Endodermal cell (in vitro differentiated cells): ENCODE data around the gene TMEM174. TPM values are rescaled to one million over a fixed set of nuclear protein-coding genes. Genes with fewer than 3 reads are reported as not detected.
A peak's percentile ranks its signal among the peaks of the same experiment; 100 is the strongest.

Experiments used
- DNase-seq: peaks from one replicate; pipeline ENCODE4 v3.0.0-alpha.2; 2017
- H3K27ac ChIP-seq: 2 replicates; pipeline ENCODE4 v1.5.1; 2013; ENCODE audit warnings: mild to moderate bottlenecking, low read depth, low read length, moderate library complexity
- H3K27me3 ChIP-seq: 2 replicates; pipeline ENCODE4 v1.6.1; 2013; ENCODE audit warnings: mild to moderate bottlenecking, low read length, moderate library complexity; ENCODE audit not compliant: insufficient read depth, control insufficient read depth, poor library complexity, severe bottlenecking
- H3K36me3 ChIP-seq: 2 replicates; pipeline ENCODE4 v1.7.0; 2013; ENCODE audit warnings: mild to moderate bottlenecking, low read length, moderate library complexity; ENCODE audit not compliant: control insufficient read depth, insufficient read depth
- H3K4me1 ChIP-seq: one replicate; pipeline ENCODE4 v1.7.0; 2013; ENCODE audit warnings: low read length; ENCODE audit not compliant: control insufficient read depth, insufficient read depth
- H3K4me3 ChIP-seq: 2 replicates; pipeline ENCODE4 v1.5.1; 2013; ENCODE audit warnings: mild to moderate bottlenecking, low read length, moderate library complexity
- H3K9ac ChIP-seq: 2 replicates; pipeline ENCODE4 v1.6.1; 2013; ENCODE audit warnings: mild to moderate bottlenecking, low read length, moderate library complexity; ENCODE audit not compliant: poor library complexity, severe bottlenecking; ENCODE audit errors: extremely low read depth
- H3K9me3 ChIP-seq: 2 replicates; pipeline ENCODE4 v1.6.1; 2013; ENCODE audit warnings: mild to moderate bottlenecking, low read length, moderate library complexity; ENCODE audit not compliant: control insufficient read depth
- H3K27ac Mint-ChIP-seq: 2 replicates; pipeline ENCODE4 v1.8.0; 2020; ENCODE audit warnings: mixed read lengths
- H3K27me3 Mint-ChIP-seq: 2 replicates; pipeline ENCODE4 v1.8.0; 2021; ENCODE audit warnings: mild to moderate bottlenecking, mixed read lengths; ENCODE audit not compliant: insufficient read depth
- H3K36me3 Mint-ChIP-seq: 2 replicates; pipeline ENCODE4 v1.8.0; 2020; ENCODE audit warnings: low read depth, mixed read lengths
- H3K4me1 Mint-ChIP-seq: 2 replicates; pipeline ENCODE4 v1.8.0; 2020; ENCODE audit warnings: mixed read lengths
- H3K4me3 Mint-ChIP-seq: 2 replicates; pipeline ENCODE4 v1.8.0; 2020; ENCODE audit warnings: mild to moderate bottlenecking, moderate library complexity, mixed read lengths
- H3K9me3 Mint-ChIP-seq: 2 replicates; pipeline ENCODE4 v1.8.0; 2020; ENCODE audit warnings: mild to moderate bottlenecking, mixed read lengths
- WGBS, 2 experiments: methylation state at CpG; one replicate each; pipeline versions ENCODE4 v1.1.5 to v1.1.7; 2013; ENCODE audit warnings: missing lambda C conversion rate in 2 of 2, mixed read lengths in 1 of 2; ENCODE audit not compliant: insufficient coverage in 1 of 2, insufficient read length in 1 of 2; 5-methylcytosine and 5-hydroxymethylcytosine counted together
- total RNA-seq, 2 donors: library from RNA; stranded (reverse); fragmentation: NEBNext Ultra II Directional in 1 of 2; extraction: Animal tissue kit (Norgen Biotek cat#: 25700) in 1 of 2; gene quantifications; 2 replicates in 1 of 2; 3 replicates in 1 of 2; pipeline ENCODE4 v1.2.1, GENCODE V29; 2021
- TF ChIP-seq, protein P1 (sequence below): fragments of 200-600 bp; sonication (generic); conservative IDR thresholded peaks from 2 replicates; pipeline ENCODE4 v1.5.0; 2021; ENCODE audit warnings: antibody characterized with exemption, mild to moderate bottlenecking

The TMEM174 gene
- total RNA-seq, 2 donors from 2014 or later = not detected

DNA sequence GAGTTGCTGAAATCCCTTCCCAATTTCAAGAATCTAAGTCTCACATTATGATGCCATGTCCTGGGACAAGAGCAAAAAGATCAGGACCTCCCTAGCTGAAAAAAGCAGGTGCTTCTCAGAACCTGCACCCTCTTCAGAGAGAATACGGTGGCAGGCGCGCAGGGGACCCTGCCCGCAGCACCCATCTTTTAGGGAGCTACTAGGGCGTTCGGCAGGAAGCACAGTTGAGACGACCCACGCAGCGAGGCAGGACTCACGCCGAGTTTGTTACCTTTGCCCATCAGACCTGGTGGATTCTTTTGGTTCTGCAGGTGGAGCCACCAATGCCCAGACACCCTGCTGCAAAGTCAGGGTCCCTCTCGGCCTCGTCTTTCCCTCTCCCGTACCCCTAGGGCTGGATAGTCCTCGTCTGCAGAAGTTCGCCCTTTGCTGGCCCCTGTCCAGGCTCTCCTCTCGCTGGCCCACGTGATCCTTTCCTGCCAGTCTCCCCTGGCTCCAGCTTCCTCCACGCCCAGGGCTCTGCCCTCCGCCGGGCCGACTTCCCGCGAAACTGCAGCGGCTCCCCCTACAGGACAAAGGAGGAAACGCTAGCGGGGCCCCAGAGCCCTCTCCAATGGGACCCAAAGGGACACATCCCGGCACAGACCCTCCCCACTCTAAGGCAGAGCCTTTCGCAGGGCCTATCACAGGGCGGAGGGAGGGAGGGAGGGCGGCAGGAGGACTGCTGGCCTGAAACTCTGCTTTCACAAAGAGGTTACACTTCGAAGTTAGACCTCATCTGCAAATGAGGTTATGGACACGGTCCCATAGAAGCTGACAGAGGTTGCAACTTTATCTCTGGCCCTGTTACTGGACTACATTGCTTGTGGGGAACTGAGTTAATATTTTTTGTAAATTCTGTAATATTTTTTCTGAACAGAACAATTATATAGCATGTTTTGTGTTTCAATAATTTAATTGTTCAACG, 28.8 kb downstream of the TMEM174 start:
- H3K9me3 Mint-ChIP-seq = no peaks in the 10 kb centered on the region
- Histone ChIP-seq H3K4me3 (no peak overlapping the region), H3K27ac (no peak overlapping the region), H3K9ac (no peak overlapping the region), H3K4me1 (no peaks in the 10 kb centered on the region), H3K27me3 (peaks cover 37% of the 10 kb centered on the region), H3K36me3 (no peaks in the 10 kb centered on the region), H3K9me3 (no peaks in the 10 kb centered on the region)
- TF ChIP-seq, protein P1, sequence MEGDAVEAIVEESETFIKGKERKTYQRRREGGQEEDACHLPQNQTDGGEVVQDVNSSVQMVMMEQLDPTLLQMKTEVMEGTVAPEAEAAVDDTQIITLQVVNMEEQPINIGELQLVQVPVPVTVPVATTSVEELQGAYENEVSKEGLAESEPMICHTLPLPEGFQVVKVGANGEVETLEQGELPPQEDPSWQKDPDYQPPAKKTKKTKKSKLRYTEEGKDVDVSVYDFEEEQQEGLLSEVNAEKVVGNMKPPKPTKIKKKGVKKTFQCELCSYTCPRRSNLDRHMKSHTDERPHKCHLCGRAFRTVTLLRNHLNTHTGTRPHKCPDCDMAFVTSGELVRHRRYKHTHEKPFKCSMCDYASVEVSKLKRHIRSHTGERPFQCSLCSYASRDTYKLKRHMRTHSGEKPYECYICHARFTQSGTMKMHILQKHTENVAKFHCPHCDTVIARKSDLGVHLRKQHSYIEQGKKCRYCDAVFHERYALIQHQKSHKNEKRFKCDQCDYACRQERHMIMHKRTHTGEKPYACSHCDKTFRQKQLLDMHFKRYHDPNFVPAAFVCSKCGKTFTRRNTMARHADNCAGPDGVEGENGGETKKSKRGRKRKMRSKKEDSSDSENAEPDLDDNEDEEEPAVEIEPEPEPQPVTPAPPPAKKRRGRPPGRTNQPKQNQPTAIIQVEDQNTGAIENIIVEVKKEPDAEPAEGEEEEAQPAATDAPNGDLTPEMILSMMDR = peak; percentile 94
- H3K4me3 Mint-ChIP-seq = peak overlapping the region; percentile 30
- no peaks in the 10 kb centered on the region for H3K4me1 Mint-ChIP-seq
- no peaks in the 10 kb centered on the region for H3K36me3 Mint-ChIP-seq
- peaks cover 59% of the 10 kb centered on the region for H3K27me3 Mint-ChIP-seq
- WGBS, 2 experiments = 47 to 69% methylated on average over 20 to 34 of the region's 34 CpGs
- DNase-seq = peak; percentile 100
- H3K27ac Mint-ChIP-seq = no peak overlapping the region

DNA sequence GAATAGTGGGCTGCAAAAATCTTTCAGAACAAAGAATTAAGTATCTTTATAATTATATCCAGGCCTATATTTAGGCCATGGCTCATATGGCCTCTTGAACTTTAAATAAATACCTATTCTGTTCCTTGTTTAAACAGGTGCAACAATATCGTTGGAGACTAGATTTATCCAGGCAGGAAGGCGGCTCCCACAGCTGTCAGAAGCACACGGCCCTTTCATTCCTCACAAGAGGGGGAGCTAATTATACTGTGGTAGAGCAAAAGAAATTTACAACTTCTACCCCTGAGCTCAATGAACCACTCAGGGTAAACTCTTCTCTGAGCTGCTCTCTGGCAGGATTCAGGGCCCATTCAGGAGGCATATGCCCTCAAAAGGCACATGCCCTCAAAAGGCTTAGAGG, 31.3 kb downstream of the TMEM174 start:
- Histone ChIP-seq H3K27ac (no peak overlapping the region), H3K4me3 (no peak overlapping the region), H3K9ac (no peak overlapping the region), H3K27me3 (peaks cover 37% of the 10 kb centered on the region), H3K36me3 (no peaks in the 10 kb centered on the region), H3K4me1 (no peaks in the 10 kb centered on the region), H3K9me3 (no peaks in the 10 kb centered on the region)
- H3K36me3 Mint-ChIP-seq = no peaks in the 10 kb centered on the region
- H3K4me3 Mint-ChIP-seq = no peak overlapping the region
- H3K4me1 Mint-ChIP-seq = no peaks in the 10 kb centered on the region
- DNase-seq = no peak
- peaks cover 16% of the 10 kb centered on the region for H3K9me3 Mint-ChIP-seq
- WGBS, 2 experiments = 74 to 79% methylated on average over 3 of the region's 3 CpGs
- TF ChIP-seq, protein P1 = no peak
- peaks cover 67% of the 10 kb centered on the region for H3K27me3 Mint-ChIP-seq
- H3K27ac Mint-ChIP-seq = no peak overlapping the region

DNA sequence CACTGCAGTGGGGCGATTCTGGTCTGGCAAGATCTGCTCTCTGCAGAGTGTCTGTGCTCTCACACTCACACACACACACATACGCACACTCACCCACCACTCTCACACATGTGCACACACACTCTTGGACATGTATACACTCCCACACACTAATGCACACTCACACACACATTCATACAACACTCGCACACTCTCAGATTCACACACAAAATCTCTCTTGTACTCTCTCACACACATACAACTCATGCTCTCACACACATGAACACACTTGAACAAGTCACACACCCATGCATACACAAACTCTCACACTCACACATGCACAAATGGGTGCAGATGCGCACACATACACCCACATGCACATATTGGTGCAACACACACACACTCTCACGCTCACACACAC, 31.7 kb downstream of the TMEM174 start:
- 86 to 89% methylated on average over 5 of the region's 5 CpGs for WGBS, 2 experiments
- H3K27me3 ChIP-seq = peaks cover 37% of the 10 kb centered on the region
- no peaks in the 10 kb centered on the region for H3K4me1 ChIP-seq
- Mint-ChIP-seq H3K36me3 (no peaks in the 10 kb centered on the region), H3K27me3 (peaks cover 69% of the 10 kb centered on the region), H3K4me3 (no peak overlapping the region), H3K27ac (no peak overlapping the region), H3K9me3 (peaks cover 19% of the 10 kb centered on the region), H3K4me1 (no peaks in the 10 kb centered on the region)
- H3K4me3 ChIP-seq = no peak overlapping the region
- TF ChIP-seq, protein P1 = no peak
- no peak overlapping the region for H3K27ac ChIP-seq
- H3K36me3 ChIP-seq = no peaks in the 10 kb centered on the region
- no peak for DNase-seq
- H3K9ac ChIP-seq = no peak overlapping the region
- H3K9me3 ChIP-seq = no peaks in the 10 kb centered on the region
